ENCODE results near the gene PRIM1. TPM values are rescaled to one million over a fixed set of nuclear protein-coding genes. Genes with fewer than 3 reads are reported as not detected.

PRIM1 gene
- total RNA-seq, 1 experiment from 2014 or later: 50.7 TPM

DNA sequence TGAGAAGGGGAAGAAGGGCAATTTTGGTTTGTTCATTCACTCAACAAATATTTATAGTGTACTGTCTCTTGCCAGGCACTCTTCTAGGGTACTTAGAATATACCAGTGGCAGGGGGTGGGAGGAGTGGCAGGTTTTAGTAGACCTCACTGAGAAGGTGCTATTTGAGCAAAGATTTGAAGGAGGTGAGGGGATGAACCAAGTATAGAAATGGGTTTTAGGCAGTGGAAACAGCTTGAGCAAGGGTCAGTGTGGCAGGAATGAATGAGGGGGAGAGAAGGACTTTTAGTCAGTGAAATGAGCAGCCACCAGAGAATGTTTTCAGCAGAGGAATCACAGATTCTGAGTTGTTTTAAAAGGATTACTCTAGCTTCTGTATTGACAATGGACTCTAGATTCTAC lies 2.3 kb downstream of the PRIM1 start:
- H3K79me1 ChIP-seq (ENCODE audit: insufficient read depth, low read depth, low read length, poor library complexity, severe bottlenecking): no peaks in the 10 kb centered on the region
- H3K27ac ChIP-seq (ENCODE audit: insufficient read length, low read depth, low read length): no peak overlapping the region
- no peak overlapping the region for H2AFZ ChIP-seq (ENCODE audit: low read length)
- no peak overlapping the region for H3T11ph ChIP-seq (ENCODE audit: low read length)
- no peaks in the 10 kb centered on the region for H3K9me3 ChIP-seq (ENCODE audit: control insufficient read depth, low read depth, low read length)
- H3K18ac ChIP-seq (ENCODE audit: insufficient read length, low read depth, low read length): no peak overlapping the region
- Mint-ChIP-seq H3K36me3 (ENCODE audit: insufficient read depth in 1 of 3, low read depth in 3 of 3) (peaks cover 32 to 55% (median 50%) of the 10 kb centered on the region in 3 experiments), H3K4me1 (peaks cover 14 to 15% of the 10 kb centered on the region in 2 experiments), H3K27me3 (ENCODE audit: low read depth) (no peaks in the 10 kb centered on the region), H3K9me3 (no peaks in the 10 kb centered on the region), H3K27ac (peak overlapping the region in 2 of 3 experiments; percentile 55 to 56; a peak in 3 of 7 replicates), H3K4me3 (peak overlapping the region; percentile 33 to 64)
- no peak overlapping the region for H3K14ac ChIP-seq (ENCODE audit: insufficient read depth, low read length)
- no peak overlapping the region for H2BK20ac ChIP-seq (ENCODE audit: low read depth, low read length, poor library complexity, severe bottlenecking)
- no peak overlapping the region for H2BK120ac ChIP-seq (ENCODE audit: low read depth, low read length, poor library complexity, severe bottlenecking)
- no peak overlapping the region for H2AK5ac ChIP-seq (ENCODE audit: insufficient read length, low read length)
- no peak overlapping the region for H4K8ac ChIP-seq (replicated peaks; ENCODE audit: insufficient read length, low read depth, low read length)
- no peak overlapping the region for H2BK15ac ChIP-seq (ENCODE audit: low read depth, low read length)
- H4K91ac ChIP-seq (ENCODE audit: insufficient read length, low read depth, low read length): no peak overlapping the region
- H2BK12ac ChIP-seq (ENCODE audit: insufficient read length, low read depth, low read length): no peak overlapping the region
- no peak overlapping the region for H3K56ac ChIP-seq (ENCODE audit: insufficient read length, low read depth, low read length)
- no peaks in the 10 kb centered on the region for H3K27me3 ChIP-seq (ENCODE audit: insufficient read depth, low read length)
- H2BK5ac ChIP-seq (ENCODE audit: insufficient read length, low read length): no peak overlapping the region
- no peak overlapping the region for H3K4ac ChIP-seq (ENCODE audit: low read depth, low read length)
- peaks cover 9% of the 10 kb centered on the region for H3K23me2 ChIP-seq (ENCODE audit: insufficient read length, low read depth, low read length, poor library complexity, severe bottlenecking)
- H4K5ac ChIP-seq (ENCODE audit: insufficient read length, low read depth, low read length): no peak overlapping the region
- no peak overlapping the region for H3K4me2 ChIP-seq (ENCODE audit: insufficient read depth, insufficient read length, low read length)
- H4K20me1 ChIP-seq (ENCODE audit: control insufficient read depth, insufficient read depth, insufficient read length): no peaks in the 10 kb centered on the region
- H3K9ac ChIP-seq (ENCODE audit: extremely low read depth, insufficient read length, low read length): no peak overlapping the region
- no peak overlapping the region for H3K23ac ChIP-seq (ENCODE audit: insufficient read length, low read depth, low read length)
- TF ChIP-seq, protein P1, sequence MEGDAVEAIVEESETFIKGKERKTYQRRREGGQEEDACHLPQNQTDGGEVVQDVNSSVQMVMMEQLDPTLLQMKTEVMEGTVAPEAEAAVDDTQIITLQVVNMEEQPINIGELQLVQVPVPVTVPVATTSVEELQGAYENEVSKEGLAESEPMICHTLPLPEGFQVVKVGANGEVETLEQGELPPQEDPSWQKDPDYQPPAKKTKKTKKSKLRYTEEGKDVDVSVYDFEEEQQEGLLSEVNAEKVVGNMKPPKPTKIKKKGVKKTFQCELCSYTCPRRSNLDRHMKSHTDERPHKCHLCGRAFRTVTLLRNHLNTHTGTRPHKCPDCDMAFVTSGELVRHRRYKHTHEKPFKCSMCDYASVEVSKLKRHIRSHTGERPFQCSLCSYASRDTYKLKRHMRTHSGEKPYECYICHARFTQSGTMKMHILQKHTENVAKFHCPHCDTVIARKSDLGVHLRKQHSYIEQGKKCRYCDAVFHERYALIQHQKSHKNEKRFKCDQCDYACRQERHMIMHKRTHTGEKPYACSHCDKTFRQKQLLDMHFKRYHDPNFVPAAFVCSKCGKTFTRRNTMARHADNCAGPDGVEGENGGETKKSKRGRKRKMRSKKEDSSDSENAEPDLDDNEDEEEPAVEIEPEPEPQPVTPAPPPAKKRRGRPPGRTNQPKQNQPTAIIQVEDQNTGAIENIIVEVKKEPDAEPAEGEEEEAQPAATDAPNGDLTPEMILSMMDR (conservative IDR thresholded peaks at IDR 0.05): no peak
- H3K79me2 ChIP-seq (ENCODE audit: insufficient read depth, low read length): no peaks in the 10 kb centered on the region
- DNase-seq: no peak
- H3K4me1 ChIP-seq (ENCODE audit: insufficient read depth, low read length): no peaks in the 10 kb centered on the region
